HG03045 (cell line): Measurements from ENCODE around the gene TBC1D4.

ENCODE experiments used
- ATAC-seq: cut with Tn5 transposase; IDR thresholded peaks from one replicate; pipeline ENCODE4 v1.9.1; 2021; ENCODE audit warnings: mild to moderate bottlenecking, moderate library complexity; ENCODE audit not compliant: unreplicated experiment

Gene TBC1D4

DNA sequence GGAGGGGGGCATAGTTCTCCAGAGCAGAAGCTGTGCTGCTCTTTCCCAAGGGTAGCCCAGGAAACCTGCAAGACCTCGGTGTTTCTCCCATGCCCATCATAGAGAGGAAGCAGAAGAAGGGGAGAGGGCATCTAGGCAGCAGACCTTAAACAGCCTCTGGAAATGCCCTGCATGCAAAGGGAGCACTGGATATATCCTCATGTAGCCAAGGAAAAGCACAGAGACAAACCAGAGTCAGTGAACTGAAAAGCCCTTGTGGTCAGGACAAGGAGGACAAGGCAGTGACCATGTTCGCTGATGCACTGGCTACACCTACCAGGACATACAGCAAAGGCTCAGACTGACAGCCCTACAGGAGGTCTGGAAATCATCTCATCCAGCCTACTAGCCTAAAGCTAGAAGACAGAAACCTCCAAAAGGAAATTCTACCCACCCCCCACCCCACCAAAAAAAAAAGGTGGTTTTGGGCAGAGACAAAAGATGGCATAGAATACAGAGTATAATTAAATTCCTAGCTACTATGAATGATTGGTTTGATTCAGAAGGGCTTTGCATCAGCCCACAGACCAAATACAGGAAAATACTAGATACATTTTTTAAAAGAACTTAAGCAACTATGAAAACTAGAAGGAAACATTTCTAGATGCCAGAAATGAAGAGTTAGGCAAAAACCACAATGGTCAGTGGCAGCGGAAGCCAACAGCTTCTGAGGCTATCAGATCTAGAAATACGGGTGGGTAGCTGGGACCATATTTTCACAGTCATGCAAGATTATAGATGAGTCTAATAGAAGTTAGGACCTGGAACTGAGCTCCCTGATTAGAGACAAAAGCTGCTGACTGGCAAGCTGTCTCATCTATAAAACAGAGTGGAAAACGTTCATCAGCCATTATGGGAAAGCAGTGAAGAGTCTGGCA, 4.4 kb upstream of the TBC1D4 start:
- ATAC-seq: no peak

DNA sequence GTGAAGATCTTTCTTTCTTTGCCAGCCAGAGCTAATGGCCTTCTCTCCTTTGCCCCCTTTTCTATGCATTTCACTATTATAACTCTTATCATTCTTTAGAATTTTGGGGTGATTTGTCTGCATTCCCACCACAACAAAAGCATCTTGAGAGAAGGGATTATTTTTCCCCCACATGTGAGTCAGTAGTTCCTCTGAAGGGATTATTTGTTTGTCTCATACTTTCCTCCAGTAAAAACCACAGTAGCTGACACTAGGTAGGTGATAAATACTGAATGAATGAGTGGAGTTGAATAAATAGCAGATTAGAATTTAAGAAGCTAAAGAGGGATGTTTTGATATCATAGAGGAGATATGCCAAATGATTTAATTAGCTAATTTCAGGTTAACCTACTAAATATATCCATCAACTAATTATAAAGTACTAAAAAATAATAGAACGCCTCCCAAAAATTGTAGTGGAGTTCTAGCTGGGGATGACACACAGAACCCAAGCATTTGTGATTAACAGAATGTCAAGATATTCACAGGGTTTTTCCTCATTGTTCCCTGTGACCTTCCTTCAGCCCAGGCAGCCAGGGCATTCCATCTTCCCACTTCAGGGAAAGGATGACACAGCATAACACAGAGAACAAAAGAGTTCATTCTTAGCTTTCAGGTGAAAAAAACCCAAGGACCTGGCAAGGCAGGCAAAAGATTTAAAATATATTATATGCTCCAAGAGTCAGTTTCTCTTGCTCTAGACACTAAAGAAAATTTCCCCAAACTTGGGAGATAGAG, 3.5 kb upstream of the TBC1D4 start:
- no peak for ATAC-seq

DNA sequence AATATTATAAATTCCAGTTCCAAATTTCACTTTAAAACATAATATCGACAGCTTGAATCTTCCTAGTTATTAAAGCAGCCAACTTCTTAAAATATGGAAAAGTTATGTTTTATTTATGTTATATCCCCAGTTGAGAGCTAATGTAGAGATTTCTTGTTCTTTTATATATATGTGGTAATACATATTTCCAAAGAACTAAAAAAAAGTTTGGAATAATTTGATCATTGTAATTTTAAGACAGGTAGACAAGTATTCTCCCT, 781 bp upstream of the TBC1D4 start:
- ATAC-seq: no peak

DNA sequence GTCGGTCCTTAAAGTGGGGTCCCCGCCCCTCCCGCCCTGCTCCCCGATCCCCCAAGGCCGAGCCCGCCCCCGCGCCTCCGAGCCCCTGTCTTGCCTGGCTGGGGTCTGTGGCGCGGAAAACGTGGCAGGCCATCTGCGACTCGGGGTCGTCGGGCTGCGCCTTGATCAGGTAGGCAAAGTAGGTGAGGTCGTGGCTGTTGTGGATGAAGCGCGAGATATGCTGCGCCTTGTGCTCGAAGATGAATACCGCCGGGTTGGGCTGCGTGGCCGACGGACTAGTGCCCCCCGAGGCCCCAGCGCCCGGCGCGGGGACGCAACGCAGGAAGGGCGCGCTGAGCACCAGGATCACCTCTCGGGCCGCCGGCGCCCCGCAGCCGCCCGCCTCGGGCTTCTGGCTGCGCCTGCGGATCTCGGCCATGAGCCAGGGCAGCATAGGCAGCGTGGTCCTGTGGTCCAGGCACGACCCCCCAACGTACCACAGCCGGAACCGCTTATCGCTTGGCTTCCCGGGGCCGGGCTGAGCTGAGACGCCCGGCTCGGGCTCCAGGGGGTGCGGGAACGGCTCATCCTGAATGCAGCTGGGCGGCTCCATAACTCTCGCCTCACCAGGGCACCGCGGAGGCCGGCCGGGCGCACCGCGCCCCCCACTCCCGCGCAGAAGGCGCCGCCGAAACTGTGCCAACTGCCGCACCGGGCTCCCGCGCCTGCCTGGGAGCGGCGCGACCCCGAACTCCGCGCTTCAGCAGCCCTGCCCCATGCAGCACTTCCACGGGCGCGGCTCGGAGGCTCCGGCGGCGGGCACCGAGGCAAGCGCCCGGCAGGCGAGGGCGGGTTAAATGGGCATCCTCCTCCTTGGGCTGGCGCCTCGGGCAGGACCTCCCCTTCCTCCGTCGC, 546 bp downstream of the TBC1D4 start:
- peak; percentile 33 for ATAC-seq

DNA sequence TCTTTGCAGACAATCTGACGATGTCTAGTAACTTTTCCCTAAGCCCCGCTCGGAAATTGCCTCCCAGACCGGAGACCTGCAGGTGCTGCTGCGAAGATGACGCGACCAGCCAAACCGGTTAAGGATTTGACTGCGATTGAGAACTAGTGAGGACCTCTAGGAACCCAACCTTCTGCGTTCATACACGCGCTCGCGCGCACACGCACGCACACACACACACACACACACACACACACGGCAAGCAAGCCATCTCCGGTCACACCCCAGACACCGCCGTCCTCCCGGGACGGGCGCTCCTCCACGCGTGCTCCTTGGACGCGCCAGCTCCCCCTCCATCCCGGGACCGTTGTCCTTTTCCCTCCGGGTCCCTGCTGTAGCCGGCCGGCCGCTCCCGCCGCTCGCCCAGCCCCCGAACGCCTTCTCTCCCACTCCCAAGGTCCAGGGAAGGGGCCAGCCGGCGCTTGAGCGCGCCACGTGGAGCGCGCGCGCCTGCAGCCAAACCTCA, 1.2 kb downstream of the TBC1D4 start:
- no peak for ATAC-seq

GRCh38 chr13:75479102-75479740, 2.7 kb downstream of the TBC1D4 start:
- no peak for ATAC-seq

GRCh38 chr13:75478659-75479058, 3.3 kb downstream of the TBC1D4 start:
- no peak for ATAC-seq

DNA sequence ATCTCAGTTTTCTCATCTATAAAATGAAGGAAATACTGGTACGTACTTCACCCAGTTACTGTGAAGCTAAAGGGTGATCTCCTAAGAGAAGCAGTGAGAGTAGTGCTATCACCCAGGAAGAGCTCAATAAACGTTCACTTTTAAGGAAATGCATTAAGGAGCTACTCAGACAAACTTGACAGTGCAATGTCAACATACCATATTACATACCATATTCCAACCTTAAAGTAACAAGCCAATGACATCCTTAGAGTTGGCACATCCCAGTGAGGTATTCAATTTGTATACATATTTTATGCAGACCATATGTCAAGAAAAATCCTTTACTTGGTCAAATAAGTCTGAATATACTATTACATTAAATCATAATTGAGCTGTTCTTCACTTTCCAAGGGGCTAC, 7.0 kb downstream of the TBC1D4 start:
- ATAC-seq: no peak

GRCh38 chr13:75473468-75473867, 8.5 kb downstream of the TBC1D4 start:
- no peak for ATAC-seq

DNA sequence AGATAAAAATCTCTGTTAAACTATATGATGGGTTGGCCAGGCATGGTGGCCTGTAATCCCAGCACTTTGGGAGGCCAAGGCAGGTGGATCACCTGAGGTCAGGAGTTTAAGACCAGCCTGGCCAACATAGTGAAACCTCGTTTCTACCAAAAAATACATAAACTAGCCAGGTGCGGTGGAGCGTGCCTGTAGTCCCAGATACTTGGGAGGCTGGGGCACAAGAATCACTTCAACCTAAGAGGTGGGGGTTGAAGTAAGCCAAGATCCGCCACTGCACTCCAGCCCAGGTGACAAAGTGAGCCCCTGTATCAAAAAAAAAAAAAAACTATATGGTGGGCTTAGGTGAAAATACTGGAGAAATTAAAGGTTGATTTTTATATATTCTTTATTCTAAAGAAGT, 11.3 kb downstream of the TBC1D4 start:
- no peak for ATAC-seq

GRCh38 chr13:75469047-75469446, 12.9 kb downstream of the TBC1D4 start:
- no peak for ATAC-seq

GRCh38 chr13:75468602-75469001, 13.4 kb downstream of the TBC1D4 start:
- no peak for ATAC-seq

GRCh38 chr13:75468098-75468497, 13.9 kb downstream of the TBC1D4 start:
- no peak for ATAC-seq

- ATAC-seq: no peak
Measured at GRCh38 chr13:75467040-75467728, 14.8 kb downstream of the TBC1D4 start.

DNA sequence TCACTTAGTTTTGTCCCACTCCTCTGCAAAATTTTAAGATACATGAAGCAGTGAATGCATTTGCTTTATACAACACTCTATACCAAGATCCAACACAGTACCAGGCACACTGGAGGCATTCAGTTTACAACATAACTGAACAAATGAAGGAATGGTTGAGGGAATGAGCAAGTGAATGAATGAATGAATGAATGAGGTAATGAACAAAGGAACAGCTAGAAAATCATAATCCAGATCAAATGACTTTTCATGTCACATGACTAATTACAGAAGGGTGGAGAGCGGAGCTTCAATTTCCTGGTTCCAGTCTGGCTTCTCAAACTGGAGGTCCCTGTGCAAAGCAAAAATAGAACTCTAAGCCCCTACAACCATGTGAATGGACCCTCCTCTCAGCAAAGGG, 16.7 kb downstream of the TBC1D4 start:
- ATAC-seq: no peak

DNA sequence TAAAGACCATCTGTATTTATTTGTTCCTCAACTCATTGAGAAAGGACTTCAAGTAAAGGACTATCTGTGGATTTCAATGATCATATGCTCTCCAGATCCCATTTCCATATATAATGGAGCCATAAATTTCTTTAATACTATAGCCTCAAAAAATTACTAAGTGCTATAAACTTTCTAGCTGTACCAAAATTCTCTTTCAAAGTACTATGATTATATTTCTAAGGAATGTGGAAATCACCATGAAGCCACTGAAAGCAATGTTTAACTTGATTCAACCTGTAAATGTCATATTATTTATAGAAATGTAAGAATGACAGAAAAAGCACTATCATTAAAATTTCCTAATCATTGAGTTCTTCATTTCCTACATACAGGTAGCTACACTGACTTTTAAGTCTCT, 20.7 kb downstream of the TBC1D4 start:
- no peak for ATAC-seq

DNA sequence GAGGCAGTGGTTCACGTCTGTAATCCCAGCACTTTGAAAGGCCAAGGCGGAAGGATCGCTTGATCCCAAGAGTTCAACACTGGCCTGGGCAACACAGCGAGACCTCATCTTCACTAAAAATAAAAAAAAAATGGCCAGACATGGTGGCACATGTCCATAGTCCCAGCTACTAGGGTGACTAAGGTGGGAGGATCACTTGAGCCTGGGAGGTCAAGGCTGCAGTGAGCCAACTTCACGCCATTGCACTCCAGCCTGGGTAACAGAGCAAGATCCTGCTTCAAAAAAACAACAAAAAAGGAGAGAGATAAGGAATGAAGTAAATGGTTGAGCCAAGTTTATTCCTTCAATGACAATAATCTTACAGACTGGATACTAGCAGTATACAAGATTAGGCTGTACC, 21.3 kb downstream of the TBC1D4 start:
- ATAC-seq: no peak

DNA sequence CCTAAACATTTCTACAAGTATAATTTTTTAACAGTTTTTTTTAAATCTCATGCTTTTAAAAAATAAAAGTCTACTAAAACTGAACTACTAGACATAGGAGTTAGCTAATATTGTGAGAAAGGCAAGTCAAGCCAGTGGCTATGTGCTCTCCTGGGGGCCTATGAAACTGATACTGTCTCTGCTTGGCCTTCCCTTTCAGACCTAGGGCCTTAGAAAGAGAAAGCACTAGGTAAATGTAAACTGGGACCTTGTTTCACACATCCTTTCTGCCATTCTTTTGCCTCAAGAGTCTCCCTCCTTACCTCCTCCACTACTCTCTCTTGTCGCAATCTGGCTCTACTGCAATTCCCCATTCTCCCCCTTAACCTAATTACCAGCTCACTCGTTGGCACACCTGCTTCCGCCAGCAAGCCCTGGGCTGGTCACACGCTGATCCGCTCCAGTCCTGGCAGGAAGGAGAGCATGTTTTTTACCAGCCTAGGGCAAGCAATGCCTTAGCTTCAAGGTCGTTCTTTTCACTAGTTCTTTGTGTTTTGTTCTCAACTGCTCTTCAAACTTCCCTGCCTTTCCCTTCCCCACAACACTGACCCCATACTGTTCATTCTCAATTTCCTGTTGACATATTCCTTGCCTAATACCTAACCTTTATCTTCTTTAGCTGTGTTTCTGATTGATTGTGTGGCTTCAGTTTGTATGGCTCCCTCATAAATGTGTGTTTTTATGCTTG, 23.1 kb downstream of the TBC1D4 start:
- peak; percentile 99 for ATAC-seq

DNA sequence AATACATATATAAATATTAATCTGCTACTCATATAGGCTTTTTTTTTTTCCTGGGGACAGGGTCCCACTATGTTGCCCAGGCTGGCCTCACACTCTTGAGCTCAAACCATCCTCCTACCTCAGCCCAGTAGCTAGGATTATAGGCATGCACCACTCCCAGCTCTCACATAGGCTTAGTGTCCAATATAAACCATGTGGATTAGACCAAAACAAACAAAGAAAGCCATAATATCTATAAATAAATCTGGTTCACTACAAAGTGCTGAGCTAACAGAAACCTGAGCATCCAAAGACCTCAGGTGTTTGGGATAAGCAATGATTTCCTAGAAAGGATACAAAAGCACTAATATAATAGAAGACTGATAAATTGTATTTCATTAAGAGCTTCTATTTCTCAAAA, 26.0 kb downstream of the TBC1D4 start:
- ATAC-seq: no peak
